K562 (cell line): ENCODE results near the gene ZMIZ1. TPM values are rescaled to one million over a fixed set of nuclear protein-coding genes. Genes with fewer than 3 reads are reported as not detected.
A peak's percentile ranks its signal among the peaks of the same experiment; 100 is the strongest.

Experiments used
- FOXO4 ChIP-seq: fragments of 450-650 bp; formaldehyde crosslinking; IDR thresholded peaks from 2 replicates; pipeline ENCODE4 v1.4.0; 2020; ENCODE audit warnings: mild to moderate bottlenecking, moderate library complexity
- HSF4 ChIP-seq: fragments of 250-450 bp; sonication (Bioruptor Pico); IDR thresholded peaks from 2 replicates; pipeline ENCODE4 v2.1.2; 2022; ENCODE audit warnings: mild to moderate bottlenecking, moderate library complexity, borderline replicate concordance
- NR1H2 ChIP-seq: sonication (generic); formaldehyde crosslinking; IDR thresholded peaks from 2 replicates; pipeline ENCODE4 v1.4.0; 2020; ENCODE audit warnings: mild to moderate bottlenecking, missing genetic modification reagents
- SP1 ChIP-seq: sonication (generic); formaldehyde crosslinking; IDR thresholded peaks from 2 replicates; pipeline ENCODE4 v1.8.1; 2022; ENCODE audit warnings: mild to moderate bottlenecking, missing genetic modification reagents
- SREBF2 ChIP-seq: sonication (generic); formaldehyde crosslinking; IDR thresholded peaks from 2 replicates; pipeline ENCODE4 v1.4.0; 2020; ENCODE audit warnings: mild to moderate bottlenecking, missing genetic modification reagents
- STAT6 ChIP-seq: sonication (generic); formaldehyde crosslinking; IDR thresholded peaks from 2 replicates; pipeline ENCODE4 v1.8.1; 2023; ENCODE audit warnings: mild to moderate bottlenecking, missing genetic modification reagents
- ZBED1 ChIP-seq: IDR thresholded peaks from 2 replicates; pipeline ENCODE4 v1.6.1; 2014
- ZZZ3 ChIP-seq: fragments of 450-650 bp; IDR thresholded peaks from 2 replicates; pipeline ENCODE4 v1.6.1; 2016; ENCODE audit warnings: antibody characterized with exemption, mild to moderate bottlenecking, moderate library complexity
- polyA plus RNA-seq, 8 experiments: library from polyadenylated mRNA; depleted of rRNA in 4 of 8; stranded (reverse) in 5 of 8; unstranded in 3 of 8; fragments of >200 nt; fragmentation: Nextera tagmentation in 2 of 8; fragmentation: Illumina TruSeq in 1 of 8; extraction: Ambion mirVana in 2 of 8; extraction: Trizol in 1 of 8; gene quantifications; 2 replicates each; pipeline versions ENCODE4 v1.2.1 to v1.2.3, GENCODE V29; 2011 to 2014; ENCODE audit warnings: inconsistent platforms in 1 of 8, missing spikeins in 1 of 8
- total RNA-seq, 7 experiments: library from RNA; depleted of rRNA in 6 of 7; stranded (reverse); fragments of >200 nt in 6 of 7; fragmentation: Illumina TruSeq in 2 of 7; extraction: Trizol in 2 of 7; gene quantifications; 2 replicates each; pipeline versions ENCODE4 v1.2.1 to v1.2.3, GENCODE V29; 2011 to 2021; ENCODE audit warnings: low replicate concordance in 1 of 7
- TF ChIP-seq, protein P1 (sequence below): fragments of 450-650 bp; IDR thresholded peaks from one replicate; pipeline ENCODE4 v1.6.1; 2018; ENCODE audit warnings: mild to moderate bottlenecking, moderate library complexity; ENCODE audit not compliant: partially characterized antibody
- TF ChIP-seq, protein P2 (sequence below): fragments of 150-350 bp; IDR thresholded peaks from 2 replicates; pipeline ENCODE4 v1.6.1; 2014; ENCODE audit warnings: low read depth, mild to moderate bottlenecking, low read length, borderline replicate concordance
- TF ChIP-seq, protein P3 (sequence below): fragments of 450-650 bp; IDR thresholded peaks from 2 replicates; pipeline ENCODE4 v1.6.1; 2017; ENCODE audit warnings: antibody characterized with exemption, mild to moderate bottlenecking

The ZMIZ1 gene
- total and polyA plus RNA-seq, 9 of the 15 experiments (the other 6 are each of a cell fraction or from before 2014, with no cell fraction given), result 1.0 to 37.3 (median 4.3) TPM

GRCh38 chr10:79148452-79149344, 79.9 kb downstream of the ZMIZ1 start (continued):
- TF ChIP-seq, protein P1, sequence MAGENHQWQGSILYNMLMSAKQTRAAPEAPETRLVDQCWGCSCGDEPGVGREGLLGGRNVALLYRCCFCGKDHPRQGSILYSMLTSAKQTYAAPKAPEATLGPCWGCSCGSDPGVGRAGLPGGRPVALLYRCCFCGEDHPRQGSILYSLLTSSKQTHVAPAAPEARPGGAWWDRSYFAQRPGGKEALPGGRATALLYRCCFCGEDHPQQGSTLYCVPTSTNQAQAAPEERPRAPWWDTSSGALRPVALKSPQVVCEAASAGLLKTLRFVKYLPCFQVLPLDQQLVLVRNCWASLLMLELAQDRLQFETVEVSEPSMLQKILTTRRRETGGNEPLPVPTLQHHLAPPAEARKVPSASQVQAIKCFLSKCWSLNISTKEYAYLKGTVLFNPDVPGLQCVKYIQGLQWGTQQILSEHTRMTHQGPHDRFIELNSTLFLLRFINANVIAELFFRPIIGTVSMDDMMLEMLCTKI, result no peak
- TF ChIP-seq, protein P2, sequence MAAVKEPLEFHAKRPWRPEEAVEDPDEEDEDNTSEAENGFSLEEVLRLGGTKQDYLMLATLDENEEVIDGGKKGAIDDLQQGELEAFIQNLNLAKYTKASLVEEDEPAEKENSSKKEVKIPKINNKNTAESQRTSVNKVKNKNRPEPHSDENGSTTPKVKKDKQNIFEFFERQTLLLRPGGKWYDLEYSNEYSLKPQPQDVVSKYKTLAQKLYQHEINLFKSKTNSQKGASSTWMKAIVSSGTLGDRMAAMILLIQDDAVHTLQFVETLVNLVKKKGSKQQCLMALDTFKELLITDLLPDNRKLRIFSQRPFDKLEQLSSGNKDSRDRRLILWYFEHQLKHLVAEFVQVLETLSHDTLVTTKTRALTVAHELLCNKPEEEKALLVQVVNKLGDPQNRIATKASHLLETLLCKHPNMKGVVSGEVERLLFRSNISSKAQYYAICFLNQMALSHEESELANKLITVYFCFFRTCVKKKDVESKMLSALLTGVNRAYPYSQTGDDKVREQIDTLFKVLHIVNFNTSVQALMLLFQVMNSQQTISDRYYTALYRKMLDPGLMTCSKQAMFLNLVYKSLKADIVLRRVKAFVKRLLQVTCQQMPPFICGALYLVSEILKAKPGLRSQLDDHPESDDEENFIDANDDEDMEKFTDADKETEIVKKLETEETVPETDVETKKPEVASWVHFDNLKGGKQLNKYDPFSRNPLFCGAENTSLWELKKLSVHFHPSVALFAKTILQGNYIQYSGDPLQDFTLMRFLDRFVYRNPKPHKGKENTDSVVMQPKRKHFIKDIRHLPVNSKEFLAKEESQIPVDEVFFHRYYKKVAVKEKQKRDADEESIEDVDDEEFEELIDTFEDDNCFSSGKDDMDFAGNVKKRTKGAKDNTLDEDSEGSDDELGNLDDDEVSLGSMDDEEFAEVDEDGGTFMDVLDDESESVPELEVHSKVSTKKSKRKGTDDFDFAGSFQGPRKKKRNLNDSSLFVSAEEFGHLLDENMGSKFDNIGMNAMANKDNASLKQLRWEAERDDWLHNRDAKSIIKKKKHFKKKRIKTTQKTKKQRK, result no peak
- TF ChIP-seq ZBED1 (0 out of 2 replicates have a peak, but pooled peaks have one; percentile 24), NR1H2 (CRISPR knock-in tag) (no peak), SREBF2 (no peak), STAT6 (CRISPR knock-in tag) (no peak), ZZZ3 (no peak), FOXO4 (no peak), SP1 (CRISPR knock-in tag) (no peak), HSF4 (no peak)
- TF ChIP-seq, protein P3, sequence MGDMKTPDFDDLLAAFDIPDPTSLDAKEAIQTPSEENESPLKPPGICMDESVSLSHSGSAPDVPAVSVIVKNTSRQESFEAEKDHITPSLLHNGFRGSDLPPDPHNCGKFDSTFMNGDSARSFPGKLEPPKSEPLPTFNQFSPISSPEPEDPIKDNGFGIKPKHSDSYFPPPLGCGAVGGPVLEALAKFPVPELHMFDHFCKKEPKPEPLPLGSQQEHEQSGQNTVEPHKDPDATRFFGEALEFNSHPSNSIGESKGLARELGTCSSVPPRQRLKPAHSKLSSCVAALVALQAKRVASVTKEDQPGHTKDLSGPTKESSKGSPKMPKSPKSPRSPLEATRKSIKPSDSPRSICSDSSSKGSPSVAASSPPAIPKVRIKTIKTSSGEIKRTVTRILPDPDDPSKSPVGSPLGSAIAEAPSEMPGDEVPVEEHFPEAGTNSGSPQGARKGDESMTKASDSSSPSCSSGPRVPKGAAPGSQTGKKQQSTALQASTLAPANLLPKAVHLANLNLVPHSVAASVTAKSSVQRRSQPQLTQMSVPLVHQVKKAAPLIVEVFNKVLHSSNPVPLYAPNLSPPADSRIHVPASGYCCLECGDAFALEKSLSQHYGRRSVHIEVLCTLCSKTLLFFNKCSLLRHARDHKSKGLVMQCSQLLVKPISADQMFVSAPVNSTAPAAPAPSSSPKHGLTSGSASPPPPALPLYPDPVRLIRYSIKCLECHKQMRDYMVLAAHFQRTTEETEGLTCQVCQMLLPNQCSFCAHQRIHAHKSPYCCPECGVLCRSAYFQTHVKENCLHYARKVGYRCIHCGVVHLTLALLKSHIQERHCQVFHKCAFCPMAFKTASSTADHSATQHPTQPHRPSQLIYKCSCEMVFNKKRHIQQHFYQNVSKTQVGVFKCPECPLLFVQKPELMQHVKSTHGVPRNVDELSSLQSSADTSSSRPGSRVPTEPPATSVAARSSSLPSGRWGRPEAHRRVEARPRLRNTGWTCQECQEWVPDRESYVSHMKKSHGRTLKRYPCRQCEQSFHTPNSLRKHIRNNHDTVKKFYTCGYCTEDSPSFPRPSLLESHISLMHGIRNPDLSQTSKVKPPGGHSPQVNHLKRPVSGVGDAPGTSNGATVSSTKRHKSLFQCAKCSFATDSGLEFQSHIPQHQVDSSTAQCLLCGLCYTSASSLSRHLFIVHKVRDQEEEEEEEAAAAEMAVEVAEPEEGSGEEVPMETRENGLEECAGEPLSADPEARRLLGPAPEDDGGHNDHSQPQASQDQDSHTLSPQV, result peak; percentile 96
